Endothelial cell of umbilical vein (primary cell): ENCODE measurements around the gene CIB2. TPM values are rescaled to one million over a fixed set of nuclear protein-coding genes. Genes with fewer than 3 reads are reported as not detected.

Source experiments
- BruUV-seq: library from RNA; stranded (reverse); fragments of 400-500 nt; replicated peaks from 2 replicates; lab custom pipeline; 2021; lab: Mats Ljungman, UMichigan
- CTCF ChIA-PET: fragments of 300-600, 350-600 bp; sonication (Branson Sonifier 250); formaldehyde crosslinking; loops from one replicate; lab custom pipeline; 2021; ENCODE audit warnings: antibody characterized with exemption, inconsistent platforms; lab: Charles Lee
- POLR2A ChIA-PET: fragments of 300-600, 350-600 bp; sonication (Branson Sonifier 250); formaldehyde crosslinking; loops from one replicate; lab custom pipeline; 2021; ENCODE audit warnings: antibody characterized with exemption, inconsistent platforms; lab: Charles Lee
- DNase-seq: peaks from one replicate; pipeline ENCODE4 v3.0.0-alpha.2; 2011; ENCODE audit warnings: low read depth, low spot score
- FAIRE-seq: peaks from 2 replicates; lab custom pipeline; 2011; peaks lifted over from hg19 to GRCh38; lab: Jason Lieb, UNC
- H2AFZ ChIP-seq: 2 replicates; pipeline ENCODE4 v1.6.0; 2012; ENCODE audit warnings: low read depth, low read length, control low read depth, inconsistent platforms
- H3K27ac ChIP-seq: 2 replicates; pipeline ENCODE4 v1.5.1; 2011; ENCODE audit warnings: low read depth, mild to moderate bottlenecking, control low read depth, low read length, moderate library complexity; ENCODE audit not compliant: insufficient read depth
- H3K27me3 ChIP-seq, 2 experiments: 2 replicates each; pipeline versions ENCODE4 v1.6.0 to v1.6.1; 2011; ENCODE audit warnings: low read length in 2 of 2, mixed read lengths in 1 of 2; ENCODE audit not compliant: control insufficient read depth in 2 of 2, insufficient read depth in 2 of 2
- H3K36me3 ChIP-seq, 2 experiments: 2 replicates in 1 of 2; 3 replicates in 1 of 2; pipeline ENCODE4 v1.5.1; 2011; ENCODE audit warnings: low read length in 2 of 2, mild to moderate bottlenecking in 1 of 2, moderate library complexity in 1 of 2; ENCODE audit not compliant: control insufficient read depth in 2 of 2, insufficient read depth in 2 of 2; ENCODE audit errors: extremely low read depth in 1 of 2
- H3K4me1 ChIP-seq: 3 replicates; pipeline ENCODE4 v1.5.1; 2011; ENCODE audit warnings: mild to moderate bottlenecking, low read length; ENCODE audit not compliant: control insufficient read depth, insufficient read depth; ENCODE audit errors: extremely low read depth
- H3K4me2 ChIP-seq: 2 replicates; pipeline ENCODE4 v1.6.1; 2011; ENCODE audit warnings: low read length, control low read depth, mixed read lengths; ENCODE audit not compliant: insufficient read depth
- H3K4me3 ChIP-seq, 3 experiments: fragments of 200-600 bp in 1 of 3; sonication (generic), shearing (Covaris generic) in 1 of 3; replicated peaks in 1 of 3; 2 replicates each; pipeline ENCODE4 v1.5.1; 2011 to 2016; ENCODE audit warnings: control low read depth in 3 of 3, low read length in 3 of 3, mild to moderate bottlenecking in 2 of 3, inconsistent platforms in 1 of 3, low read depth in 1 of 3, moderate library complexity in 1 of 3; ENCODE audit not compliant: insufficient read depth in 1 of 3
- H3K79me2 ChIP-seq: 2 replicates; pipeline ENCODE4 v1.6.0; 2012; ENCODE audit warnings: low read length, inconsistent platforms; ENCODE audit not compliant: control insufficient read depth, insufficient read depth
- H3K9ac ChIP-seq: replicated peaks from 2 replicates; pipeline ENCODE3; 2011; ENCODE audit warnings: low read length, control low read depth; ENCODE audit not compliant: insufficient read depth; ENCODE audit errors: extremely low read depth
- H3K9me1 ChIP-seq: replicated peaks from 3 replicates; pipeline ENCODE4 v1.6.0; 2011; ENCODE audit warnings: mild to moderate bottlenecking, low read length; ENCODE audit not compliant: control insufficient read depth, insufficient read depth; ENCODE audit errors: extremely low read depth
- H3K9me3 ChIP-seq: replicated peaks from 2 replicates; pipeline ENCODE4 v1.5.1; 2012; ENCODE audit warnings: low read length, inconsistent platforms; ENCODE audit not compliant: control insufficient read depth, insufficient read depth
- H4K20me1 ChIP-seq: replicated peaks from 2 replicates; pipeline ENCODE3; 2011; ENCODE audit warnings: mild to moderate bottlenecking, low read length; ENCODE audit not compliant: control insufficient read depth, insufficient read depth; ENCODE audit errors: extremely low read depth
- CTCF ChIP-seq, 2 donors: IDR thresholded peaks; 1 replicate in 1 of 2; 2 replicates in 1 of 2; pipeline ENCODE4 v1.5.1; 2011; ENCODE audit warnings: low read length in 2 of 2, mild to moderate bottlenecking in 2 of 2, moderate library complexity in 2 of 2, control low read depth in 1 of 2, inconsistent platforms in 1 of 2, low read depth in 1 of 2; ENCODE audit not compliant: insufficient read depth in 1 of 2; ENCODE audit errors: extremely low read depth in 1 of 2
- EZH2 ChIP-seq: IDR thresholded peaks from 2 replicates; pipeline ENCODE4 v1.6.1; 2012; ENCODE audit warnings: borderline replicate concordance, low read depth, mild to moderate bottlenecking, moderate library complexity, low read length, inconsistent platforms; ENCODE audit not compliant: severe bottlenecking
- FOS ChIP-seq: IDR thresholded peaks from 2 replicates; pipeline ENCODE4 v1.6.1; 2011; ENCODE audit warnings: mild to moderate bottlenecking, low read length, moderate library complexity, borderline replicate concordance; ENCODE audit not compliant: insufficient read depth
- GATA2 ChIP-seq: IDR thresholded peaks from 2 replicates; pipeline ENCODE4 v1.7.0; 2011; ENCODE audit warnings: low read depth, mild to moderate bottlenecking, moderate library complexity, mixed read lengths, low read length; ENCODE audit not compliant: insufficient read length, insufficient read depth
- JUN ChIP-seq: IDR thresholded peaks from 2 replicates; pipeline ENCODE4 v1.6.1; 2011; ENCODE audit warnings: borderline replicate concordance, low read depth; ENCODE audit not compliant: insufficient read length, insufficient read depth
- MYC ChIP-seq: IDR thresholded peaks from one replicate; pipeline ENCODE4 v1.6.1; 2011; ENCODE audit warnings: mild to moderate bottlenecking, low read depth, low read length
- POLR2A ChIP-seq: IDR thresholded peaks from 2 replicates; pipeline ENCODE4 v1.6.1; 2012; ENCODE audit warnings: low read depth, mild to moderate bottlenecking, control low read depth, low read length
- POLR2AphosphoS5 ChIP-seq: IDR thresholded peaks from 2 replicates; pipeline ENCODE4 v1.6.1; 2012; ENCODE audit warnings: low read depth, mild to moderate bottlenecking, control low read depth, low read length, moderate library complexity; ENCODE audit not compliant: insufficient read depth
- dilution Hi-C: fragments of 300-500 bp; cut with MboI; formaldehyde crosslinking; loops from one replicate; pipeline ENCODE4 v1.15.0; 2019; ENCODE audit warnings: low sequenced_read_pairs; ENCODE audit not compliant: extremely low pct_ligation_motif_present
- intact Hi-C: fragments of 100-400 bp; cut with micrococcal nuclease; formaldehyde crosslinking; loops from one replicate; pipeline ENCODE4 v1.10.0; 2022
- polyA plus RNA-seq, 4 experiments: library from polyadenylated mRNA; depleted of rRNA in 3 of 4; stranded (reverse) in 3 of 4; unstranded in 1 of 4; fragments of >200 nt; gene quantifications; 2 replicates each; pipeline versions ENCODE4 v1.2.1 to v1.2.3, GENCODE V29; 2011 to 2012; ENCODE audit warnings: missing spikeins in 1 of 4
- total RNA-seq: library from RNA; stranded (reverse); gene quantifications from 2 replicates; pipeline ENCODE4 v1.2.3, GENCODE V29; 2021
- TF ChIP-seq, protein P1 (sequence below): IDR thresholded peaks from 2 replicates; pipeline ENCODE4 v1.6.1; 2011; ENCODE audit not compliant: insufficient read depth, insufficient read length

The CIB2 gene
- total and polyA plus RNA-seq, 2 donors (not counting 3 experiments of a cell fraction or from before 2014, with no cell fraction given): 4.0 to 7.7 TPM

DNA sequence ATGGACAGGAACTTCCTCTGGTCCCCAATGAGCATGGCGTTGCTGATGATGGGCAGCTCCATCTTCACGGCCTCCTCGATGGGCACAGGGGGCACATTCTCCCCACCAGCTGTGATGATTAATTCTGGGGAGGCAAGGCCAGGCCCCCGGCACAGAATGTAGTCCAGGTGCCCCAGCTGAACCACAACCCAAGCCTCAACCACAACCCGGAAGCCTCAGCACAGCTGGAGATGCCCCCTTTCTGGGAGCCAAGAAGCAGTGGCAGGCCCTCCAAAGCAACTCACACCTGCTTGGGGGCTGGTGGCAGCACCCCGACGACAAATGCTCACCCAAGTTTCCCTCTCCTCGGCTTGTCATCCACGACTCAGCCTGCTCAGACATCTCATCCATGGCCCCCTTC lies 43.2 kb upstream of the CIB2 start:
- CTCF ChIA-PET: interaction anchor here (1.2 to 1.3 kb wide), 2 partner anchors 21 to 62 kb away, joined by 4 to 5 read pairs; no protein-coding TSS in a partner anchor

GRCh38 chr15:78171864-78172472 lies 40.7 kb upstream of the CIB2 start:
- no peaks in the 10 kb centered on the region for H3K9me1 ChIP-seq
- H3K4me1 ChIP-seq: no peaks in the 10 kb centered on the region
- intact Hi-C loops: no loop called here
- no TSS peak for BruUV-seq
- H3K27me3 ChIP-seq: no peaks in the 10 kb centered on the region
- H3K27ac ChIP-seq: no peak overlapping the region
- H3K36me3 ChIP-seq: peaks cover 2 to 5% of the 10 kb centered on the region in 2 experiments
- ChIA-PET CTCF (interaction anchor here (0.5 to 1.4 kb wide), 2 partner anchors 24 to 55 kb away, joined by 3 to 5 read pairs; no protein-coding TSS in a partner anchor), POLR2A (no interaction called here)
- H3K4me3 ChIP-seq: no peak overlapping the region
- H3K79me2 ChIP-seq: no peaks in the 10 kb centered on the region
- TF ChIP-seq FOS (no peak), JUN (no peak), GATA2 (no peak), POLR2A (no peak), MYC (no peak), POLR2AphosphoS5 (no peak), CTCF (IDR thresholded peaks at IDR 0.05; ENCODE audit: extremely low read depth in 1 of 2, insufficient read depth in 1 of 2, low read depth in 1 of 2, low read length in 2 of 2) (no peak), EZH2 (no peak)
- TF ChIP-seq, protein P1, sequence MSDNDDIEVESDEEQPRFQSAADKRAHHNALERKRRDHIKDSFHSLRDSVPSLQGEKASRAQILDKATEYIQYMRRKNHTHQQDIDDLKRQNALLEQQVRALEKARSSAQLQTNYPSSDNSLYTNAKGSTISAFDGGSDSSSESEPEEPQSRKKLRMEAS: no peak
- no peak overlapping the region for H3K9ac ChIP-seq
- H3K9me3 ChIP-seq: no peaks in the 10 kb centered on the region
- no peak overlapping the region for H3K4me2 ChIP-seq
- dilution Hi-C loops: no loop called here
- DNase-seq (no peak), FAIRE-seq (no peak)
- no peaks in the 10 kb centered on the region for H4K20me1 ChIP-seq
- no peak overlapping the region for H2AFZ ChIP-seq

More for the DNA sequence above, 43.2 kb upstream of the CIB2 start:
- no peak for DNase-seq
- Histone ChIP-seq H3K4me3 (no peak overlapping the region), H3K4me2 (no peak overlapping the region), H4K20me1 (no peaks in the 10 kb centered on the region), H3K79me2 (no peaks in the 10 kb centered on the region), H3K27ac (no peak overlapping the region), H3K9me1 (no peaks in the 10 kb centered on the region), H2AFZ (no peak overlapping the region), H3K9ac (no peak overlapping the region), H3K9me3 (no peaks in the 10 kb centered on the region), H3K27me3 (no peaks in the 10 kb centered on the region), H3K36me3 (peaks cover 0 to 2% of the 10 kb centered on the region in 2 experiments), H3K4me1 (no peaks in the 10 kb centered on the region)
- POLR2A ChIA-PET: no interaction called here
- intact Hi-C loops (no loop called here), dilution Hi-C loops (no loop called here)
- BruUV-seq: no TSS peak
- FAIRE-seq: no peak
- no peak for TF ChIP-seq FOS
